ENCODE measurements around the gene ABHD2.
"Not testable (repeated sequence)": the region's sequence is repeated elsewhere in the genome, so short reads cannot be mapped to it uniquely, and the experiment has no call there.

The ABHD2 gene

DNA sequence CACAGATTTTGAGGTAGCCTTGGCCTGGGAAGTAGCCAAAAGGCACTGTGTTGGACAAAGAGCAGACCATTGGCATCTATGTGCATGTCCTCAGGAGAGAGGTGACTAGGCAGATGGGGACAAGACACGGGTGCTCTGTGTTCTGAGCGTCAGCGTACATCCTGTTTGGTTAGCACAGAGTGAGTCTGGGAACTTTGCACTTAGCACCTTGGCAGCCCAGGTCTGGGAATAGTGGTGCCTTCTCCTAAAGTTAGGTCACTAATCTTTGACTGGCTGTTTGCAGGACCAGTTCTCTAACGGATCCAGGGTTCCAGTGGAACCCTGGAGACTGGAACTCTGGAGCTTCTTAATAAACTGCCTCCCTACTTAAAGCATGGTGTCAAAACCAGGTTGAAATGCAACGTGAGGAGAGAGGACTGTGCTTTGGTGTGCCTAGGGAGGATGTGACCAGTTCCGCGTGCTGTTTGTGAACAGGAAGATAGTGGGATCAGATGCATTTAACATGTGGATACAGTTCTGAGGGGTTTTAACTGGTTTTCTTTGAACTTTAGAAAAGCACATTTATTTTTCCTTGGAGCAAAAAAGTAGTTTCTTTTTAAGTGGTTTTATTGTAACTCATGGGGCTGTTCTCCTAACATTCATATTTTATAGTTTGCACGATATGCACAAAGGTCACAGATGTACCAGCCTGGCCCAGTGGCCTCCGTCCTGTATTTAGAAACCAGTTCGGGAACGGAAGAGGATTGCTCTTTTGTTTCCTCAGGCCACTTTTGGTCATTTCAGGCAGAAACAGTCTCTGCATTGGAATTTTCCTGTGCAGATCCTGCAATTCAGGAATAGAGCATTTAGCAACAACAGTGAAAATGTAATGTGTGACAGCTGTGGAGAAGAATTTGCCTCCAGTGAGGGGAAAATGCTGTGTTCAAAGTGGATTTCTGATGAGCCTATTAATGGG is 48.8 kb downstream of the ABHD2 start:
- in situ Hi-C loops (cut with MboI; ENCODE audit: low sequenced_read_pairs), result no loop called here

DNA sequence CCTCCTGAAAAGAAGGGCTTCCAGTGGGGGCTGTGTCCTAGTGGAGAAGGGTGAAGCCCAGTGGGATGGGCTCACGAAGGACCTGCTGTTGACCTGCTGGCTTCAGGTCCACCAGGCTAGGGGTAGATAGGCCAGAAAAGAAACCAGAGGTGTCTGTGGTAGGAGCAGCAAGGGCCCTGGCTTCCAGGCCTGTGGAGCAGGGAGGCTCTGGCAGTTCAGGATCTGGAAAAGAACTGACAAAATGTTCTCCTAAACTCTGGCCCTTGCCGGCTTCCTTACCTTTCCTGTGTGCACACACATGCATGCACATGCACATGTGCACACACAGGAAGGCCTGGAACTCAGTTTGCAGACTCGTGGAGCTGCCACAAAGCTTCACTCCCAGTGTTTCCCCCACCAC is 49.7 kb downstream of the ABHD2 start:
- in situ Hi-C loops (cut with MboI; ENCODE audit: low sequenced_read_pairs), result no loop called here

DNA sequence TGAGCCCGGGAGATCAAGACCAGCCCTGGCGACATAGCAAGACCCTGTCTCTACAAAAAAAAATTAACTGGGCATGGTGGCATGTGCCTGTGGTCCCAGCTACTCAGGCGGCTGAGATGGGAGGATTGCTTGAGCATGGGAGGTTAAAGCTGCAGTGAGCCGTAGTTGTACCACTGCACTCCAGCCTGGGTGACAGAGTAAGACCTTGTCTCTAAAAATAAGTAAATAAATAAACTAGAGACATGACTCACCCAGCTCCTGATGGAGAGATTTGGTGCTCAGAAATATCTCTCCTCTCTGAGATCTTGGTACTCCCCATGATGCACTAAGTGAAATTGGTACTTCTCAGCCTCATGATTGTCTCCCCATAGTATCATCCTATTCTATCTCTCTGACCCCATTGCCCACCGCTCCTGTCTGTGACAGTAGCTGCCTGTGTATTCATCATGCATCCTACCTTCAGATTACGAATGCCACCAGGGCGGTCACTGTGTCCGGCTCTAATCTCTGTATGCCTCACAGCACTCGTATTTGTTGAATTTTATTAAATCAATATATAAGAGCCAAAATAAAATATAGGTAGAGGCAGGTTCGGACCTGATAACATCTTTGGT is 50.9 kb downstream of the ABHD2 start:
- in situ Hi-C loops (cut with MboI; ENCODE audit: low sequenced_read_pairs), result no loop called here

DNA sequence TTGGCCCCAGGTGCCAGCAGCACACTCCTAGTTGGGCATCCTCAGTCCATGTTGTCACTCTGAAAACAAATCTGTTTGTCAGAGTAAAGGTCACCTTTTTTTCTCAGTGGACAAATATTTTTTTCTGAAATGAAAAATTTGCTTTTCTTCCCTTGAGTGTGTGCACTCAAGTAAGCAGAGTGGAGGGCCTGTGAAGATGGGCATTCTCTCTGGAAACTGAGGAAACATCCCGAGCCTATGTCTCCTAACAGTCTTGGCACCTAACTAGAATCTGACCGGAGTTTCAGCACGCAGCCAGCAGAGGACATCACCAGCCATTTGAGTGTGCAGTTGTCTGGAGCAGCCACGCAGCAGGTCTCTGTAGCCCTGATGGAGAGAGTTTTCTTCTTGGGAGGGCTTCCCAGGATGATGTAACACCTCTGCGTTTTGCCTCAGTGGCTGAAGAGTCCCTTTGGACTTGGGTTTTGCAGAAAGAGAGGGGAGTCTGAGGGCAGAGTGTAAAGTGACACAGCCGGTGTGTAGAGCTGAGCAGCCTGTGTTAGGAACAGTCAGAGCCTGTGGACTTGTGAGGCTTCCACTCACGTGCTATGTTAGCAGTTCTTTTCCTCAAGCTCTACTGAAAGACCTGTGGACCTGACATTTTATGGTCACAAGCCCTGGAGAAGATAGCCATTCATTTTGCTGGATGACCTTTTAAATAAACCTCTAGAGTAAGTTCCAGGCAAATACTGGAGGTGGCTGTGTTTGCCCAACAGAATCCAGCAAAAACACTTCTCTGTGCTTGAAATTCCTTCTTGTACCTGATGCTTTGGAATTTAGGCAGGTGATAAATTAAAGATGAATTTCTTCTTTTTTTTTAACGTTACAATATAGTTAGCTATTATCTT is 51.6 kb downstream of the ABHD2 start:
- in situ Hi-C loops (cut with MboI; ENCODE audit: low sequenced_read_pairs), result no loop called here

DNA sequence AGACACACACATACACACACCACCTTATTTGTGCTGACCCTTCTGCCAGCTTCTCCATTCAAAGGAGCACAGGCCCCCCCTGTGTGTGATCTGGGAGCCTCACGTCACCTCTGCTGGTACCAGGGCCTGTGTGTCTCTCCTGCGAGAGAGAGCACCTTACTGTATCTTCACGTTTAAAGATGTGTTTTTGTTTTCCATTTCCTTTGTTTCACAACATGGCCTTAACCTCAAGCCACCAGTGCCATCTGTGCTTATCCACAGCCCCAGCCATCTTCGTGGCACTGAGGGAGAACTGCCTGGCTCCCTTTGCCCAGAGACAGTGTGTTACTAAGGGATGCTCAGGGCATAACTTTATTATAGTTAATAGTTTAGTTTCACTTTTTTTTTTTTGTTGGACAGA is 52.3 kb downstream of the ABHD2 start:
- in situ Hi-C loops (cut with MboI; ENCODE audit: low sequenced_read_pairs), result no loop called here

DNA sequence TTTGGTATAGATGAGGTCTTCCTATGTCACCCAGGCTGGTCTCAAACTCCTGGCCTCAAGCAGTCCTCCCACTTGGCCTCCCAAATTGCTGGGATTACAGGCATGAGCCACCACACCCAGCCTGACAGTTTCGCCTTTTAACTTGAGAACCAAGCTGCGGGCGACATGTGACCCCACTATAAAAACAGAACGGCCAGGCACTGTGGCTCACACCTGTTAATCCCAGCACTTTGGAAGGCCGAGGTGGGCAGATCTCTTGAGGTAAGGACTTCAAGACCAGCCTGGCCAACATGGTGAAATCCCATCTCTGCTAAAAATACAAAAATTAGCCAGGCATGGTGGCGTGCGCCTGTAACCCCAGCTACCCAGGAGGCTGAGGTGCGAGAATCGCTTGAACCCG is 52.9 kb downstream of the ABHD2 start:
- in situ Hi-C loops (cut with MboI; ENCODE audit: low sequenced_read_pairs), result not testable (repeated sequence)

DNA sequence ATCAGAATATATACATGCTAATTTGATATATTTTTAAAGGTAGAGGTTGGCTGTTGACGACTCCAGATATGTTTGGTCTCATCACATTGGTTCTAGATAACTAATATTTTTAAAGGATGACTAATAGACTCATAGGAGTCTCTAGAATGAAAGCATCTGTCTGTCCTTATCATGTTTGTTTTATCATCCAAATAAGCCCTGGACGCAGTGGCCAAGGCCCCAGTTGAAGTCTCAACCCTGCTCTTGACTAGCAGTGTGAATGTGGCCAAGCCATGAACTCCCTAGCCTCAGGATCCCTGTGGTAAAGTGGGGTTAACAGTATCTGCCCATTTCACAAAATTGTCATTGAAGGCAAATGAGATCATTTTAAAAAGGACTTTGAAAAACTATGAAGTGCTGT is 53.6 kb downstream of the ABHD2 start:
- in situ Hi-C loops (cut with MboI; ENCODE audit: low sequenced_read_pairs), result no loop called here

DNA sequence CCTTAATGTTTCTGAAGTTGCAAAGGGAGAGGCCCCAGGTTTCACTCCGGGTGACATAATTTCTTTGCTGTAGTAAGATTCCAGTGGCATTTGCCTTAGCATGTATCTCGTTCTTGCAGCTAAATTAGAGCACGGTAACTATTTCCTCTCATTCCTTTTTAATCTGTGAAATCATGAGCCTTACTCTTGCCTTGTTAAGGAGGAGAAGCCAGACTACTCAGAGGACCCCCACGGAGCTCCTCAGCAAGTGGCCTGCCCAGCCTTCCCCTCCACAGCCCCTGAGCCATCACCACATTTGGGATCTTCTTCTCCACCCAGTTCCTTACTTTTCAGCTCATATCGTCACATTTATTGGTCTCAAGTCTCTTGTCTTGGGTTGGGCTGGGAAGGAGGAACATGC is 54.2 kb downstream of the ABHD2 start:
- in situ Hi-C loops (cut with MboI; ENCODE audit: low sequenced_read_pairs), result no loop called here

DNA sequence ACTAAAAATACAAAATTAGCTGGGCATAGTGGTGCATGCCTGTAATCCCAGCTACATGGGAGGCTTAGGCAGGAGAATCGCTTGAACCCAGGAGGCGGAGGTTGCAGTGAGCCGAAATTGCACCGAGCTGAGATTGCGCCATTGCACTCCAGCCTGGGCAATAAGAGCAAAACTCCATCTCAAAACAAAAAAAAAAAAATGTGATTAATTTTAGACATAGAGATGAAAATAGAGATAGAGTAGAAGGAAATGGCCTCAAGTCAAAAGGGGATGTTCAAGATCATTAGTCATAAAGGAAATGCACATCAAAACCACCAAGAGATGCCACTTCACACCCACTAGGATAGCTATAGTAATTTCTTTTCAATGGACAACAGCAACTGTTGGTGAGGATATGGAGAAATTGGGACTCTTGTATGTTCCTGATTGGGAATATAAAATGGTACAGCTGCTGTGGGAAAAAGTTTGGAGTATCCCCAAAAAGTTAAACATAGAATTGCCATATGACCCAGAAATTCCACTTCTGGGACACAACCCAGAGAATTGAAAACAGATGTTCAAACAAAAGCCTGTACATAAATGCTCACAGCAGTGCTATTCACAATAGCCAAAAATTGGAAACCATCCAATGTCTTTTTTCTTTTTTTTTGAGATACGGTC is 55.4 kb downstream of the ABHD2 start:
- in situ Hi-C loops (cut with MboI; ENCODE audit: low sequenced_read_pairs), result no loop called here

DNA sequence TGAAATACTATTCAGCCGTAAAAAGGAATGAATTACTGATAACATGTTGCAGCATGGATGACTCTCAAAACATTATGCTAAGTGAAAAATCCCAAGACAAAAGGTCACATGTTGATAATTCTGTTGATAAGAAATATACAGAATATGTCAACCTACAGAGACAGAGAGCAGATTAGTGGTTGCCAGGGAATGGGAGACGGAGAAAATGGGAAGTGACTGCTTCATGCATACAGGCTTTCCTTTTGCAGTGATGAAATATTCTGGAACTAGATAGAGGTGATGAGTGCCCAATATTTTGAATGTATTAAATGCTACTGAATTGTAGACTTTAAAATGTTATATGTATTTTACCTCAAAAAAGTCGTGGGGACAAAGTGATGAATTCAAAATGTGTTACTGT is 56.2 kb downstream of the ABHD2 start:
- in situ Hi-C loops (cut with MboI; ENCODE audit: low sequenced_read_pairs), result no loop called here

DNA sequence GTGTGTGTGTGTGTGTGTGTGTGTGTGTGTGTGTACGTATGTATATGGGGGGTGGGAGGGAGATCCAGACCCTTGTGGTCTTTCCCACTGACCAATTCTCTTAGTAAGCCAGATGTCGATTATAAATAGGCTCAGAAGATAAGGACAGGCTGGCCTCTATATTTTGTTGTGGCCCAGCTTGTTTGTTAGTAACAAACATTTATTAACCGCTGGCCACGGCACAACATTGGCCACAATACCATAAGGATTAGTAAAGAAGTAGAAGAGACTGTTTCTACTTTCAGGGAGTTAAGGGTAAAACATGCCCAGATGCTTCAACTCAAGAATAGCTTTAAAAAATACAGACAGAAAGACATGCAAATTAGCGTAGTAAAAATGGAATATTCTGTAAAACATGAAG is 58.1 kb downstream of the ABHD2 start:
- in situ Hi-C loops (cut with MboI; ENCODE audit: low sequenced_read_pairs), result no loop called here

DNA sequence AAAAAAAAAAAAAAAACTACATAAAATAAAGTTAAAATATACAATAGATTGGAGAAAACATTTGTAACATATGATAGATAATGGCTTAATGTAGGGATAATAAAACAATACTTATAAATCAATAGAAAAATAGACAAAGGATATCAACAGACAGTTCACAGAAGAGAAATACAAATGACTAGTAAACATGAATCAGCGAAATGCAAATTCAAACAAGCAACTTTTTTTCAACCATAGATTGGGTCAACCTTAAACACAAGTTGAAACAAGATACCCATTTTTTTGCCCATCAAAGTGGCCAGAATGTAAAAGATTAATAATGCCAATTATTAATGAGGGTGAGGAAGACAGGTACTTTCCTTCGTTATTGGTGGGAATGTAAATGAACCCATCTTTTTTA is 59.9 kb downstream of the ABHD2 start:
- in situ Hi-C loops (cut with MboI; ENCODE audit: low sequenced_read_pairs), result no loop called here

DNA sequence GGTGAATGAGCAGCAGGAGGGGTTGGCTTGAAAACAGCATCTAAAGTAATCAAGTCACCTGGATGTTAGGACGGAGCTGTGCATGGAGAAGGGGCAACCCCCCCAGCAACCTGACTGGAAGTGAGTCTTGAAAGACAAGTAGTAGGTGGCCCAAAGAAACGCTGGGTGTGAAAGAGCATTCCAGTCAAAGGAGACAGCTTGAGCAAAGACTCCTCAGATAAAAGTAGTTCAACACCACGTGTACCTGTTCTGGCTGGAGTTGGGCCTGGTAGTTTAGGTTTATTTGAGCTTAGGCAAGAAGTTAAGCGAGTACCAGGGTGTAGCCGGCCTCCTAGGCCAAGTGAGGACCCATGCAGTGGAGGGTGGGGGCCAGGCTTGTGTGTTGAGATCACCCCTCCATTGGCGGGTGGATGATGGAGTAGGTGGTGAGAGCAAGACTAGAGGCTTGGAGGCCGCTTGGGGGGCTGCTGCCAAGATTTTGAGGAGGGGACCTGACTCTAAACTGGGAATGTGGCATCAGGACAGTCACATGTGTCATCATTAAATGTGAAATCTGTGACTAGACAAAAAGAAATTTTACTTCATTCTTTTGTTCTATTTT is 61.3 kb downstream of the ABHD2 start:
- in situ Hi-C loops (cut with MboI; ENCODE audit: low sequenced_read_pairs), result no loop called here

DNA sequence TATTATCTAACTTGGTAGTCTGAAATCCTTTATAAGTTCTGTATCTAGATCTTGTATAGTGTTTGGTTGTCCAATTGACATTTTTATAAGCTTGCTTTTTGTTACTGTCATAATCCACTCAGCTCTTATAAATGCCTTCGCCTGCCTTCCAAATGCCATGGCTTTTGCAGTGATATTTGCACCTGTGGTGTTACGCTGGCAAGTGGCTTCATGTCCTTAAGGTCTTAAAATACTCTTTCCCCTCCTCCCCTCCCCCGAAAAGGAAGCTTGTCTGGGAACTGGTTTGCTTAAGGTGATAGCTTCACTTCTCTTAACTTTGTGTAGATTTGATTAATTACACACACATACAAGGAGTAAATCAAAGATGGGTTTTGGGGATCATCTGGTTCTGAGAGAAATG is 62.0 kb downstream of the ABHD2 start:
- in situ Hi-C loops (cut with MboI; ENCODE audit: low sequenced_read_pairs), result no loop called here

DNA sequence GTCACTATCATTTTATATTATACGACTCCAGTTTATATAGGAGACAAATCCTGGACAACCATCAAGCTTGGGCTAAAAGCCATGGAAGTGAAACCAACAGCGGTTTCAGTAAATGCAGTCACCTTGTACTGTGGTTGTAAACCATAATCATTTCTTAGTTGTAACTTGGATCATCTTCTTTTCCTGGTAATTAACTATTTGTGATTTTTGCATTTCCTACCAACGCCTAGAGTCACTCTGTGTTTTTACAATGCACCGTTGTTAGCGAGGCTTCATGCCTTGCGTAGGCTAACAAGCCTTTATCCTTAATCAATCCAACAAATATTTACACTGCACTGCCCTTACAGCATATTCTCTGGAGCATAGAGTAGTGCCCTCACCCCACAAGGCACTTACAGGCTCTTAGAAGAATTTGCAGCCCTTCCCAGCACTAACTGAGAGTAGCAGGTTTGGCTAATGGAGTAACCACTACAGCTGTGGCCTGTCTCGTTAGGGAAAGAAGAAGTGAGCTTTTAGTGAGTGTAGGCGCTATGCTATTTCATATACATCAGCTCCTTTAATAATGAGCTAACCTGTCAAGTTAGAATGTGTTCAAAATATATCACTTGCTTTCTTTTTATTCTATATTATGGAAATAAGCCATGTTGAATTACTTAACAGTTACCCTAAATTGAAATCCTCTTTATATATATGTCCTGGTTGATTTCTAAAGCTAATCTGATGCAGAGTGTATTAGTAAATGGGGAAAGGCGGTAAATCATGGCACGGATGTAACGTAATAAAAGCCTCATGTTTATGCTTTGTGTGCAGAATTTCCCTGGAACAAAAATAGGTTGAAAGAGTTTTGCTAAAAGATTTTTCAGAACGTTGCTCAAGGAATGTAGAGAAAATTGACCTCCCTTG is 62.8 kb downstream of the ABHD2 start:
- in situ Hi-C loops (cut with MboI; ENCODE audit: low sequenced_read_pairs), result no loop called here

DNA sequence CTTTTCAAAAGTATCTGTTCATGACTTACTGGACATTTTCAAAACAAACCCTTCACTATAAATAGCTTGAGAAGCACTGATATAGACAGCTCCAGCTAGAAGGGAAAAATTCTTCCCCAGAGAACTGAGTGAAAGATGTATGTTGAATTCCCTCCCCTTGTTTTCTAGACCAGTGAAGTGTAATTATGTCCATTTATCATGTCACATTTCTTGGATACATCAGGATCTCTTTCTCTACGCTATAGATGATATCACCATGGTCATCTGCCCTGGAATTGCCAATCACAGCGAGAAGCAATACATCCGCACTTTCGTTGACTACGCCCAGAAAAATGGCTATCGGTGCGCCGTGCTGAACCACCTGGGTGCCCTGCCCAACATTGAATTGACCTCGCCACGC is 66.9 kb downstream of the ABHD2 start:
- in situ Hi-C loops (cut with MboI; ENCODE audit: low sequenced_read_pairs), result no loop called here

DNA sequence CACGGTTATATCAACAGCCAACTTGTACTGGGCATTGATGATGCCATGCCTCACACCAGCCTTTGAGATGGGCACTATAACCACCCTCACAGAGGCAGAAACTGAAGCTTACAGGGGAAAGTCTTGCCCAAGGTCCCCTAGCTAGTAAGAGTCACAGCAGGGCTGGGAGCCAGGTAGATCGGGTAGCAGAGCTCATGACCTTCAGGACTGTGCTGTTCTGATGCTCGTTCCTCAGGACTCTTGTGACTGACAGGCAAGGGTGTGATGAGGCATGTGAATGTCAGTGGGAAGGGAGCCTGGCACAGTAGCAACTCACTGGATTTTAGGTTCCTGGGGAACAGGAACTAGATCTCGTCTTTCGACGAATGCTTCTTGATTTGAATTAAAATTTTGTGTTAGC is 67.4 kb downstream of the ABHD2 start:
- in situ Hi-C loops (cut with MboI; ENCODE audit: low sequenced_read_pairs), result no loop called here

DNA sequence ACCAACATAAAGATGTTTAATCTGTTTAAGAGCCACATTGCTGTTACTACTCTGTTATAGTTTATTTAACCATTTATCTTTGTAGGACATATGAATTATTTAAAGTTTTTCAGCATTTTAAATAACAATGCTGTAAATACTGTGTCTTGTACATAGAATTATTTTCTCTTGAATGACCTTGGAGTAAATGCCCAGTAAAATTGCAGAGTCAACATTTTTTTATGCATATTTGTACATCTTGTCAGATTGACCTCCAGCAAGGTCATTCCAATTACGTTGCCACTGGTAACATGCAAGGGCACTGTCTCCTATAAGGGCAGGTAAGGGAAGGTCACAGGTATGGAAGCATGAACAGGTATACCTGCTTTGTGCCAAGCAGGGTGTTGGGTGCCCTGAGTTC is 68.8 kb downstream of the ABHD2 start:
- in situ Hi-C loops (cut with MboI; ENCODE audit: low sequenced_read_pairs), result no loop called here

DNA sequence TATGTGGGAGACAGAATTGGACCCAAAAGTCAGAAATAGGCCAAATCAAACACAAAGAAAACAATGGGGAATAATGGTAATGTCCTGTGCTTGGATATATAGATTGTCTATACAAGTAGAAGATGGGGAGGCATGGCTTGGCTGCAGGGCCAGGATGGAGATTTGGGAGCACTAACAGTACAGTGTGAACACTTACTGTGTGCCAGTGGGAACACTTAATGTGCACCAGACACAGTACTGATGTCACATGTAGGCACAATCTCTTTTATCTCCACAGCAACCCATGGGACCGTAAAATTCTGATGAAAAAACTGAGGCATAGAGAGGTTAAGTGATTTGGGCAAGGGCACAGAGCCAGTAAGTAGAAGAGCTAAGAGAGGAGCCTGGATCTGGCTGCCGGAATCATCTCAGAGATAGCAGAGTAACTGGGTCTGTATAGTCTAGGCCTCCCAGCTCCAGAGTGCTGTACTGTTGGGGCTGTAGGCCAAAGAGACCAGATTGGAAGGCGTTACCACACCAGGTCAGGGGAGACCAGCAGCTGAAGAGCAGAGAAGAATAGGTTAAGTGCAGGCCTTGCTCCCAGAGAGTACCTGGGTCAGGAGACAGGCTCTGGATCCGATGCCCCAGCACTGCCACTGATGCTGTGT is 69.8 kb downstream of the ABHD2 start:
- in situ Hi-C loops (cut with MboI; ENCODE audit: low sequenced_read_pairs), result no loop called here

Data from hTERT RPE-1 (cell line).